Lung (tissue), 12 donors: ENCODE results near the gene CDC42SE2. TPM values are rescaled to one million over a fixed set of nuclear protein-coding genes. Genes with fewer than 3 reads are reported as not detected.

Source experiments
- ATAC-seq: fragments of 200-7000 bp; cut with Tn5 transposase; one replicate; pipeline ENCODE4 v1.9.1; 2020; ENCODE audit warnings: moderate number of reproducible peaks; ENCODE audit not compliant: insufficient read depth, low FRiP score
- DNase-seq, 3 donors: peaks; one replicate each; pipeline ENCODE4 v3.0.0-alpha.2; 2013 to 2017
- H3K27ac ChIP-seq, 2 donors: one replicate each; pipeline ENCODE4 v1.5.1; 2013; ENCODE audit warnings: mild to moderate bottlenecking in 2 of 2, moderate library complexity in 2 of 2, control low read depth in 1 of 2, inconsistent platforms in 1 of 2, low read depth in 1 of 2, low read length in 1 of 2
- H3K27me3 ChIP-seq, 3 donors: one replicate each; pipeline ENCODE4 v1.5.1; 2013; ENCODE audit warnings: low read length in 2 of 3; ENCODE audit not compliant: control insufficient read depth in 3 of 3, insufficient read depth in 3 of 3
- H3K36me3 ChIP-seq, 4 donors: one replicate each; pipeline ENCODE4 v1.5.1; 2013; ENCODE audit warnings: low read length in 4 of 4, mild to moderate bottlenecking in 1 of 4, moderate library complexity in 1 of 4; ENCODE audit not compliant: control insufficient read depth in 4 of 4, insufficient read depth in 4 of 4
- H3K4me1 ChIP-seq, 5 donors: one replicate each; pipeline ENCODE4 v1.5.1; 2013; ENCODE audit warnings: low read length in 5 of 5, mild to moderate bottlenecking in 2 of 5, moderate library complexity in 1 of 5; ENCODE audit not compliant: control insufficient read depth in 5 of 5, insufficient read depth in 5 of 5
- H3K4me3 ChIP-seq: one replicate; pipeline ENCODE4 v1.5.1; 2013; ENCODE audit warnings: mild to moderate bottlenecking, control low read depth, moderate library complexity
- H3K9ac ChIP-seq, 2 donors: one replicate each; pipeline ENCODE4 v1.5.1; 2013; ENCODE audit warnings: low read length in 2 of 2, control low read depth in 1 of 2; ENCODE audit not compliant: insufficient read depth in 1 of 2
- H3K9me3 ChIP-seq, 4 donors: one replicate each; pipeline ENCODE4 v1.5.1; 2013; ENCODE audit warnings: low read length in 3 of 4, mild to moderate bottlenecking in 1 of 4, moderate library complexity in 1 of 4; ENCODE audit not compliant: control insufficient read depth in 4 of 4, insufficient read depth in 3 of 4
- CTCF ChIP-seq: IDR thresholded peaks from 2 replicates; pipeline ENCODE4 v1.5.1; 2012; ENCODE audit warnings: mild to moderate bottlenecking; ENCODE audit errors: control extremely low read depth, extremely low read depth
- WGBS, 2 donors: extraction: QIAGEN DNeasy Blood & Tissue Kit; methylation state at CpG; one replicate each; pipeline ENCODE4 v1.1.7; 2013; 5-methylcytosine and 5-hydroxymethylcytosine counted together
- polyA plus RNA-seq, 2 donors: library from polyadenylated mRNA; stranded (reverse); fragments of 200-250 nt; gene quantifications; one replicate each; pipeline ENCODE4 v1.2.1, GENCODE V29; 2013
- total RNA-seq, 2 donors: library from RNA; depleted of rRNA in 1 of 2; stranded (reverse); fragments of >200 nt in 1 of 2; gene quantifications; one replicate each; pipeline ENCODE4 v1.2.1, GENCODE V29; 2014 to 2021
- donor health status: control.
- donor health status: control.
- donor health status: Bipolar disorder and iron deficiency.
- donor health status: healthy.
- donor health status: DM: yes; HTN: yes; CAD: no.

The CDC42SE2 gene
- total and polyA plus RNA-seq, 4 donors = 18.1 to 58.9 (median 28.4) TPM

GRCh38 chr5:131260895-131261294 is 3.0 kb upstream of the CDC42SE2 start:
- ATAC-seq = no peak
- Histone ChIP-seq H3K9ac (no peak overlapping the region), H3K27me3 (no peaks in the 10 kb centered on the region), H3K36me3 (no peaks in the 10 kb centered on the region), H3K4me1 (peaks cover 0 to 18% (median 5%) of the 10 kb centered on the region in 5 donors), H3K4me3 (no peak overlapping the region), H3K9me3 (no peaks in the 10 kb centered on the region), H3K27ac (no peak overlapping the region)
- DNase-seq = no peak
- WGBS, 2 donors = 78 to 89% methylated on average over 1 of the region's 1 CpG
- TF ChIP-seq CTCF = no peak

GRCh38 chr5:131261483-131261882 is 2.4 kb upstream of the CDC42SE2 start:
- H3K4me1 ChIP-seq = peaks cover 0 to 19% (median 5%) of the 10 kb centered on the region in 5 donors
- 94 to 96% methylated on average over 6 of the region's 6 CpGs for WGBS, 2 donors
- ATAC-seq (no peak), DNase-seq (no peak)
- no peak overlapping the region for H3K9ac ChIP-seq
- H3K27ac ChIP-seq = no peak overlapping the region
- H3K36me3 ChIP-seq = no peaks in the 10 kb centered on the region
- no peaks in the 10 kb centered on the region for H3K27me3 ChIP-seq
- TF ChIP-seq CTCF = no peak
- H3K9me3 ChIP-seq = no peaks in the 10 kb centered on the region
- no peak overlapping the region for H3K4me3 ChIP-seq

- Histone ChIP-seq H3K9me3 (no peaks in the 10 kb centered on the region), H3K9ac (peak overlapping the region in 1 of 2 donors; percentile 81), H3K4me3 (peak overlapping the region; percentile 85), H3K27me3 (no peaks in the 10 kb centered on the region), H3K4me1 (peaks cover 0 to 19% (median 2%) of the 10 kb centered on the region in 5 donors), H3K27ac (no peak overlapping the region), H3K36me3 (no peaks in the 10 kb centered on the region)
- DNase-seq = peak in 2 of 3 donors; percentile 34 to 60
- no peak for ATAC-seq
- 20 to 23% methylated on average over 10 of the region's 10 CpGs for WGBS, 2 donors
- TF ChIP-seq CTCF = no peak
Observed at GRCh38 chr5:131262953-131263541, 806 bp upstream of the CDC42SE2 start.
